OCI-LY3 (cell line): ENCODE measurements around the gene PDE4A.

Experiments
- CTCF ChIP-seq: fragments of 200-600, 300-600 bp; sonication (generic); IDR thresholded peaks from 2 replicates; pipeline ENCODE4 v1.5.1; 2014; ENCODE audit warnings: antibody characterized with exemption, low read length, low read depth
- EZH2phosphoT487 ChIP-seq: fragments of 200-600 bp; shearing (Covaris generic); IDR thresholded peaks from 2 replicates; pipeline ENCODE4 v1.6.1; 2018; ENCODE audit warnings: antibody characterized with exemption, mixed run types, low read depth

GRCh38 chr19:10508036-10508435 is 87.7 kb downstream of the PDE4A start:
- TF ChIP-seq CTCF (no peak), EZH2phosphoT487 (no peak)
